ENCODE data around the gene MCM3AP. TPM values are rescaled to one million over a fixed set of nuclear protein-coding genes. Genes with fewer than 3 reads are reported as not detected.

MCM3AP gene
- total and polyA plus RNA-seq, 2 experiments from 2014 or later = 39.6 to 106 TPM

DNA sequence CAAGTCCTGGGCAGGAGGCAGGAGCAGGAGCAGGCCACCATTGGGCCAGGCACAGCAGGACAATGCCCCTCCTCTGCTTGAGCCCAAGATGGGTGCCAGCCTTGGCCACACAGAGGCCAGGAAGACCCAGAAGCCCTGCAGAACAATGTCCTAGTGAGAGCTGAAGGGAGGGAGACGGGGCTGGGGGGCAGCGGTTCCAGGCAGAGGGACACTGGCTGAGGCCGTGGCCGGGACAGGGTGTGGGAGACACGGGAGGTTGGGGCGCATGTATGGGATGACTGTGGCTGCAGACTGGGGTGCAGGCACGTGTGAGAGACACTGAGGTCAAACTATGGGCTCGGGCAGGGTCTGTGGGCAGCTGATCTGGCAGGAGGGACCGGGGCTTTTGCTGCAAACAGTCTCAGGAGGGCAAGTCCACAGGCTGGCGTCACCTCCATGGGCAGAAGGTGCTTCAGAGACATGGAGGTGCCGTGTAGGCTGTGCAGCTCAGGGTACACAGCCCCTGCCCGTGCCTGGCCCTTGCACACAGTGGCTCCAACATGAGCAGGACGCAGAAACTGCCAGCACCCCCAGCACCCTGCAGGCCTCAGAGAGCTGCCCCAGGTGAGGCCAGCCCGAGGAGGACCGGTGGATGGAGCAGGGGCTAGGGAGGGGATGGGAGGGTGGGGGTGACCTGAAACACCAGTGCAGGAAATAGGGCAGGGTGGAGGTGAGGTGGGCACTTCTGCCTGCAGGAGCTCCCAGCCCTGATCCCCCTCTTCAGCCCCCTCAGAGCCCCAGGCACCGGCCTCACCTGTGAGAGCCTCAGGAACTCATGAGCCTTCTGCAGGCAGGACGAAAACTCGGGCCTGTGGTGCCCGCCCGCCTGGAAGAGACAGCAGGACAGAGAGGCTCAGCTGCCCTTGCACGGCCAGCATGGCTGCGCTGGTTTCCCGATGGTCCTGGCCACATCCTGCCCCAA is 76.4 kb downstream of the MCM3AP start:
- Histone ChIP-seq H3K9me3 (ENCODE audit: low read depth) (no peaks in the 10 kb centered on the region), H3K4me3 (no peak overlapping the region), H3K36me3 (peaks cover 32% of the 10 kb centered on the region), H3K4me1 (ENCODE audit: low read depth) (no peaks in the 10 kb centered on the region), H3K27ac (no peak overlapping the region), H3K27me3 (no peaks in the 10 kb centered on the region)
- TF ChIP-seq CTCF (IDR thresholded peaks at IDR 0.05; ENCODE audit: low read depth, low read length) = no peak
- no peak for DNase-seq (ENCODE audit: low read depth in 1 of 2, low spot score in 1 of 2)

DNA sequence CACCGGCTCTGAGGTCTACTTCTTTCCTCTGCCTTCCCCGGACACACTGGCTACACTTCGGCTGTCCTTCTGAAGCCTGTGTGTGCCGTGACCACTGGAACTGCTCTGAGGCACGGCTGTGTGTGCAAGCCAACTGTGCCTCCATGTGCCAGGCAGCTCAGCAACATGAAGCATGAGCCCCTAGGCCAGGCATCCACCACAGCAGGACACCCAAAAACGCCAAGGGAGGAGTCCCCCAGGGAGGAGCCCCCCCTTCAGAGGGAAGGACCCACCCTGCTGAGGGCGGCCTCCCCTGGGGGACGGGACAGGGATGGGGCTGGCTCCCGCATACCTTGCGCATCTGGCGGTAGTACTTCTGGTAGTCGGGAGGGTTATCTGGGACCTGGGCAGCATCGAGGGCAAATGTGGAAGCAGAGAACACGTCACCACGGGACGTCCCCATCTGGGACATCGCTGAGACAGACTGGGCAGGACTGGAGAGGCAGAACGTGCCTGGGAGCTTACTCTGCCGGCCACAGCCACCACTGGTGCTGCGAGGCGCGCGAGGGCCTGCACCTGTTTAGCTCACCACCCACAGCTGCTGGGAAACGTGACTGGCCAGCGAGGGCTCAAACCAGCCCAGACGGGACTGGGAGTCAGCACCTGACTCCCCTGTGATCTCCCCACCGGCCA is 77.4 kb downstream of the MCM3AP start:
- no peak for TF ChIP-seq CTCF (IDR thresholded peaks at IDR 0.05; ENCODE audit: low read depth, low read length)
- Histone ChIP-seq H3K4me3 (no peak overlapping the region), H3K27me3 (no peaks in the 10 kb centered on the region), H3K27ac (no peak overlapping the region), H3K4me1 (ENCODE audit: low read depth) (no peaks in the 10 kb centered on the region), H3K36me3 (peaks cover 31% of the 10 kb centered on the region), H3K9me3 (ENCODE audit: low read depth) (no peaks in the 10 kb centered on the region)
- no peak for DNase-seq (ENCODE audit: low read depth in 1 of 2, low spot score in 1 of 2)

- H3K4me1 ChIP-seq (ENCODE audit: low read depth) = no peaks in the 10 kb centered on the region
- no peak overlapping the region for H3K27ac ChIP-seq
- no peak for DNase-seq (ENCODE audit: low read depth in 1 of 2, low spot score in 1 of 2)
- H3K36me3 ChIP-seq = peaks cover 37% of the 10 kb centered on the region
- H3K27me3 ChIP-seq = no peaks in the 10 kb centered on the region
- H3K4me3 ChIP-seq = no peak overlapping the region
- TF ChIP-seq CTCF (IDR thresholded peaks at IDR 0.05; ENCODE audit: low read depth, low read length) = no peak
- no peaks in the 10 kb centered on the region for H3K9me3 ChIP-seq (ENCODE audit: low read depth)
Measured at GRCh38 chr21:46207006-46207919, 78.1 kb downstream of the MCM3AP start.

DNA sequence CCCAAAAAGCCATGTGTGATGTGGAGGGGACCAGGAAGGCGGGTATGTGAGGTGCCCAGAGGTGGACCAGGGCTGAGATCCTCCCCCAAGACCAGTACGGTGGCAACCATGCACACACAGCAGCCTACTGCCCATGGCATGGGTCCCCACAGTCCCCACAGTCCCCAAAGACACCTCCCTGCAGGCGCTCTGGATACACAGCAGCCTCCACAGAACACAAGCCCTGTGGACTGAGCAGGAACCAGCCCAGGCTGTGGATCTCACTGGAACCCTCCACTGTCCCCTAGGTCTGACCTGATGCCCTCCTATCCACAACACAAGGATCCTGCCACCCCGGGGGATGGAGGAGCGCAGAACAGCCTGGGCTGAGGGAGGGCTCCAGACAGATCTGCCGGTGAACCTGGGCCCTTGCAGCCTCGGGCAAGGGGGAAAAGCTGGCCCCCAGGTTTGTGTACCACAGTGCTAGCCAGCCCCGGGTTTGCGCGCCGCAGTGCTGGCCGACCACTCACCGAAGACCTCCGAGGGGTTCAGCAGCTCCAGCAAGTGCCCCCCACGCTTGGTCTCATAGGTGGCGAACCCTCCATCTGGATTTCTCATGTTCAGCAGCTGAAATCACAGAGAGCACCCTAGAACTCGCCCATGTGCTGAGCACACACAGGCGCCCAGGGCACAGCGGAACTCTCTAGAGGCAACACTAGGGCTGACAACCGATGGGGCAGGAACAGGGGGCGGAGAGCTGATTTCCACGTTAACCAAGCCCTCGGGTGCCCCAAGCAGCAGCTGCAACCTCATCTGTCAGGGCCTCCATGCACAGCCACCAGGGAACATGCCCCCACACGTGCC is 79.0 kb downstream of the MCM3AP start:
- TF ChIP-seq CTCF (IDR thresholded peaks at IDR 0.05; ENCODE audit: low read depth, low read length) = no peak
- Histone ChIP-seq H3K9me3 (ENCODE audit: low read depth) (no peaks in the 10 kb centered on the region), H3K4me3 (no peak overlapping the region), H3K36me3 (peaks cover 37% of the 10 kb centered on the region), H3K4me1 (ENCODE audit: low read depth) (no peaks in the 10 kb centered on the region), H3K27ac (no peak overlapping the region), H3K27me3 (no peaks in the 10 kb centered on the region)
- DNase-seq (ENCODE audit: low read depth in 1 of 2, low spot score in 1 of 2) = no peak
